WTC11 (cell line): ENCODE measurements around the gene MDN1. TPM values are rescaled to one million over a fixed set of nuclear protein-coding genes. Genes with fewer than 3 reads are reported as not detected.

Source experiments
- ATAC-seq: fragments of 200-7000 bp; cut with Tn5 transposase; 2 replicates; pipeline ENCODE4 v1.10.0; 2021; ENCODE audit warnings: mild to moderate bottlenecking, moderate library complexity
- CTCF ChIA-PET: fragments of 300-600 bp; sonication (Branson Sonifier 250); formaldehyde crosslinking; loops from one replicate; lab custom pipeline; 2021; ENCODE audit warnings: antibody characterized with exemption; lab: Charles Lee
- POLR2A ChIA-PET: fragments of 350-600 bp; sonication (Branson Sonifier 250); formaldehyde crosslinking; loops from one replicate; lab custom pipeline; 2021; ENCODE audit warnings: antibody characterized with exemption; lab: Charles Lee
- DNase-seq: peaks from one replicate; pipeline ENCODE4 v3.0.0; 2021; ENCODE audit warnings: low spot score
- H3K27ac Mint-ChIP-seq: 2 replicates; pipeline ENCODE4 v1.8.0; 2021; ENCODE audit warnings: mixed read lengths
- H3K27me3 Mint-ChIP-seq: 2 replicates; pipeline ENCODE4 v1.8.0; 2021; ENCODE audit warnings: low read depth, mild to moderate bottlenecking, moderate library complexity, mixed read lengths
- H3K36me3 Mint-ChIP-seq: 2 replicates; pipeline ENCODE4 v1.8.0; 2021; ENCODE audit warnings: mixed read lengths
- H3K4me1 Mint-ChIP-seq: 2 replicates; pipeline ENCODE4 v1.8.0; 2022; ENCODE audit warnings: mixed read lengths
- H3K4me3 Mint-ChIP-seq: 2 replicates; pipeline ENCODE4 v1.8.0; 2021; ENCODE audit warnings: mild to moderate bottlenecking, moderate library complexity, mixed read lengths
- H3K9me3 Mint-ChIP-seq: 2 replicates; pipeline ENCODE4 v1.8.0; 2021; ENCODE audit warnings: mixed read lengths
- ATF1 ChIP-seq: sonication (generic); formaldehyde crosslinking; IDR thresholded peaks from 2 replicates; pipeline ENCODE4 v1.8.1; 2023; ENCODE audit warnings: mild to moderate bottlenecking, moderate library complexity, missing genetic modification reagents
- CREB1 ChIP-seq: sonication (generic); formaldehyde crosslinking; IDR thresholded peaks from 2 replicates; pipeline ENCODE4 v1.8.0; 2023; ENCODE audit warnings: mild to moderate bottlenecking, missing genetic modification reagents
- E2F1 ChIP-seq: sonication (generic); formaldehyde crosslinking; IDR thresholded peaks from 2 replicates; pipeline ENCODE4 v1.8.0; 2022; ENCODE audit warnings: mild to moderate bottlenecking, missing genetic modification reagents
- ELF4 ChIP-seq: sonication (generic); formaldehyde crosslinking; IDR thresholded peaks from 2 replicates; pipeline ENCODE4 v1.8.1; 2022; ENCODE audit warnings: low read depth, mild to moderate bottlenecking, moderate library complexity, missing genetic modification reagents
- EMX1 ChIP-seq: fragments of 250-450 bp; sonication (Bioruptor Pico); IDR thresholded peaks from 2 replicates; pipeline ENCODE4 v1.8.0; 2021; ENCODE audit warnings: mild to moderate bottlenecking
- ESRRA ChIP-seq: sonication (generic); formaldehyde crosslinking; IDR thresholded peaks from 2 replicates; pipeline ENCODE4 v1.8.1; 2022; ENCODE audit warnings: mild to moderate bottlenecking, missing genetic modification reagents, borderline replicate concordance
- GRHL2 ChIP-seq: fragments of 250-450 bp; sonication (Bioruptor Pico); IDR thresholded peaks from 2 replicates; pipeline ENCODE4 v1.8.0; 2022; ENCODE audit warnings: mild to moderate bottlenecking, moderate library complexity; ENCODE audit not compliant: insufficient replicate concordance, severe bottlenecking
- GTF2I ChIP-seq: fragments of 250-450 bp; sonication (Bioruptor Pico); conservative IDR thresholded peaks from 2 replicates; pipeline ENCODE4 v1.4.0; 2021; ENCODE audit warnings: mild to moderate bottlenecking
- JAZF1 ChIP-seq: fragments of 250-450 bp; sonication (Bioruptor Pico); IDR thresholded peaks from 2 replicates; pipeline ENCODE4 v1.9.0; 2021; ENCODE audit warnings: moderate library complexity, mild to moderate bottlenecking, inconsistent platforms
- MAX ChIP-seq: sonication (generic); formaldehyde crosslinking; IDR thresholded peaks from 2 replicates; pipeline ENCODE4 v1.8.0; 2022; ENCODE audit warnings: mild to moderate bottlenecking, missing genetic modification reagents
- MYBL2 ChIP-seq: sonication (generic); formaldehyde crosslinking; IDR thresholded peaks from 2 replicates; pipeline ENCODE4 v1.8.1; 2023; ENCODE audit warnings: mild to moderate bottlenecking, moderate library complexity, missing genetic modification reagents
- NR3C1 ChIP-seq: sonication (generic); formaldehyde crosslinking; conservative IDR thresholded peaks from 2 replicates; pipeline ENCODE4 v1.8.1; 2023; ENCODE audit warnings: low read depth, mild to moderate bottlenecking, missing genetic modification reagents
- SOX15 ChIP-seq: fragments of 250-450 bp; sonication (Bioruptor Pico); IDR thresholded peaks from 2 replicates; pipeline ENCODE4 v1.9.0; 2021; ENCODE audit warnings: mild to moderate bottlenecking
- STAT6 ChIP-seq: sonication (generic); formaldehyde crosslinking; conservative IDR thresholded peaks from 2 replicates; pipeline ENCODE4 v1.8.1; 2023; ENCODE audit warnings: mild to moderate bottlenecking, low read depth, missing genetic modification reagents, moderate library complexity
- USF2 ChIP-seq: sonication (generic); formaldehyde crosslinking; IDR thresholded peaks from 2 replicates; pipeline ENCODE4 v1.8.1; 2023; ENCODE audit warnings: mild to moderate bottlenecking, missing genetic modification reagents, moderate library complexity
- ZNF121 ChIP-seq: sonication (generic); formaldehyde crosslinking; IDR thresholded peaks from 2 replicates; pipeline ENCODE4 v1.8.0; 2023; ENCODE audit warnings: missing genetic modification reagents
- ZNF263 ChIP-seq: sonication (generic); formaldehyde crosslinking; IDR thresholded peaks from 2 replicates; pipeline ENCODE4 v1.8.1; 2022; ENCODE audit warnings: low read depth, mild to moderate bottlenecking, moderate library complexity, missing genetic modification reagents
- ZNF317 ChIP-seq: sonication (generic); formaldehyde crosslinking; IDR thresholded peaks from 2 replicates; pipeline ENCODE4 v1.8.1; 2023; ENCODE audit warnings: low read depth, mild to moderate bottlenecking, moderate library complexity, missing genetic modification reagents, borderline replicate concordance
- total RNA-seq: library from RNA; stranded (reverse); gene quantifications from 3 replicates; pipeline ENCODE4 v1.2.3, GENCODE V29; 2021

The MDN1 gene
- total RNA-seq, 1 experiment from 2014 or later = 195 TPM

GRCh38 chr6:89799756-89800155, 19.8 kb downstream of the MDN1 start:
- DNase-seq (no peak), ATAC-seq (peak; percentile 82)
- no peak for TF ChIP-seq E2F1 (CRISPR knock-in tag)
- no peak for TF ChIP-seq ZNF263
- no peak for TF ChIP-seq USF2 (CRISPR knock-in tag)
- no peak for TF ChIP-seq SOX15
- TF ChIP-seq NR3C1 = no peak
- Mint-ChIP-seq H3K27me3 (no peaks in the 10 kb centered on the region), H3K9me3 (no peaks in the 10 kb centered on the region), H3K4me1 (peaks cover 60% of the 10 kb centered on the region), H3K36me3 (peaks cover 54% of the 10 kb centered on the region), H3K27ac (peak overlapping the region; percentile 95), H3K4me3 (peak overlapping the region; percentile 31; the same call in 1 of the 2 replicates)
- ChIA-PET POLR2A (interaction anchor here (2.1 kb wide), 1 partner anchor 19 kb away, joined by 12 read pairs; the partner anchor contains the start of gene MDN1), CTCF (interaction anchor here (0.7 to 1.1 kb wide), 3 partner anchors 9 to 20 kb away, joined by 3 to 5 read pairs (median 4); partner anchors contain the start of gene MDN1)

GRCh38 chr6:89799096-89799495, 20.5 kb downstream of the MDN1 start:
- DNase-seq (no peak), ATAC-seq (no peak)
- peaks cover 59% of the 10 kb centered on the region for H3K36me3 Mint-ChIP-seq
- H3K4me1 Mint-ChIP-seq = peaks cover 55% of the 10 kb centered on the region
- H3K4me3 Mint-ChIP-seq = no peak overlapping the region; the same call in 1 of the 2 replicates
- H3K27ac Mint-ChIP-seq = peak overlapping the region; percentile 95
- ChIA-PET CTCF (interaction anchor here (0.7 to 1.1 kb wide), 2 partner anchors 9 to 16 kb away, joined by 3 to 4 read pairs; no protein-coding TSS in a partner anchor), POLR2A (interaction anchor here (2.1 kb wide), 1 partner anchor 20 kb away, joined by 12 read pairs; the partner anchor contains the start of gene MDN1)
- no peak for TF ChIP-seq EMX1
- TF ChIP-seq CREB1 (CRISPR knock-in tag) = 0 out of 2 replicates have a peak, but pooled peaks have one; percentile 26
- no peak for TF ChIP-seq GTF2I (CRISPR knock-in tag)
- no peaks in the 10 kb centered on the region for H3K9me3 Mint-ChIP-seq
- no peaks in the 10 kb centered on the region for H3K27me3 Mint-ChIP-seq

- no peak overlapping the region for H3K4me3 Mint-ChIP-seq
- POLR2A ChIA-PET = no interaction called here
- CTCF ChIA-PET = no interaction called here
Observed at GRCh38 chr6:89797317-89797716, 22.3 kb downstream of the MDN1 start.

More at GRCh38 chr6:89797317-89797716, 22.3 kb downstream of the MDN1 start:
- Mint-ChIP-seq H3K27ac (peak overlapping the region; percentile 89), H3K36me3 (peaks cover 63% of the 10 kb centered on the region), H3K9me3 (no peaks in the 10 kb centered on the region), H3K4me1 (peaks cover 46% of the 10 kb centered on the region)
- DNase-seq (no peak), ATAC-seq (no peak)
- TF ChIP-seq ZNF317 (no peak), ATF1 (CRISPR knock-in tag) (no peak), ELF4 (CRISPR knock-in tag) (no peak), ZNF263 (no peak), JAZF1 (CRISPR knock-in tag) (no peak), MYBL2 (CRISPR knock-in tag) (no peak), ESRRA (CRISPR knock-in tag) (no peak), GRHL2 (CRISPR knock-in tag) (no peak), MAX (no peak), ZNF121 (CRISPR knock-in tag) (no peak), STAT6 (CRISPR knock-in tag) (no peak)
- TF ChIP-seq, all 79 proteins: peak for 0
- no peaks in the 10 kb centered on the region for H3K27me3 Mint-ChIP-seq
